GM12878 (cell line): ENCODE data around the gene CALN1. TPM values are rescaled to one million over a fixed set of nuclear protein-coding genes. Genes with fewer than 3 reads are reported as not detected.

ENCODE experiments used
- ATAC-seq: fragments of 200-7000 bp; cut with Tn5 transposase; 3 replicates; pipeline ENCODE4 v1.9.1; 2020; ENCODE audit warnings: mild to moderate bottlenecking, moderate library complexity
- BruUV-seq: library from RNA; stranded (reverse); fragments of 400-500 nt; replicated peaks from 2 replicates; lab custom pipeline; 2021; lab: Mats Ljungman, UMichigan
- CTCF ChIA-PET: fragments of 300-600 bp; sonication (Branson Sonifier 250); formaldehyde crosslinking; extraction: SDS; loops from one replicate; lab custom pipeline; 2021; ENCODE audit warnings: inconsistent platforms; lab: Yijun Ruan, JAX
- POLR2A ChIA-PET: fragments of 350-600 bp; formaldehyde crosslinking; extraction: SDS; loops from one replicate; lab custom pipeline; 2021; ENCODE audit warnings: inconsistent platforms; lab: Charles Lee
- RAD21 ChIA-PET: fragments of 300-600 bp; sonication (Branson Sonifier 250); formaldehyde crosslinking; loops from one replicate; lab custom pipeline; 2023; ENCODE audit warnings: antibody characterized with exemption; ENCODE audit not compliant: unreplicated experiment; lab: Charles Lee
- SMC1A ChIA-PET: fragments of 300-600 bp; sonication (Branson Sonifier 250); formaldehyde crosslinking; loops from one replicate; lab custom pipeline; 2023; ENCODE audit not compliant: unreplicated experiment, uncharacterized antibody; lab: Charles Lee
- DNase-seq: peaks from one replicate; pipeline ENCODE4 v3.0.0-alpha.2; 2011; ENCODE audit warnings: low read depth, low spot score
- FAIRE-seq: peaks from 3 replicates; lab custom pipeline; 2011; peaks lifted over from hg19 to GRCh38; lab: Jason Lieb, UNC
- H2AFZ ChIP-seq: 2 replicates; pipeline ENCODE4 v1.6.0; 2011; ENCODE audit warnings: low read depth, low read length, control low read depth; ENCODE audit not compliant: control insufficient read depth
- H3K27ac ChIP-seq: 2 replicates; pipeline ENCODE4 v1.5.1; 2011; ENCODE audit warnings: control low read depth; ENCODE audit not compliant: control insufficient read depth, insufficient read depth
- H3K27me3 ChIP-seq, 2 experiments: replicated peaks in 1 of 2; 2 replicates each; pipeline versions ENCODE4 v1.6.0 to v1.6.1; 2011; ENCODE audit warnings: low read length in 1 of 2; ENCODE audit not compliant: control insufficient read depth in 2 of 2, insufficient read depth in 2 of 2
- H3K36me3 ChIP-seq, 2 experiments: 2 replicates each; pipeline ENCODE4 v1.5.1; 2011; ENCODE audit warnings: low read length in 1 of 2; ENCODE audit not compliant: control insufficient read depth in 2 of 2, insufficient read depth in 2 of 2
- H3K4me1 ChIP-seq: 2 replicates; pipeline ENCODE4 v1.6.1; 2011; ENCODE audit warnings: mild to moderate bottlenecking, low read length, moderate library complexity, mixed read lengths; ENCODE audit not compliant: control insufficient read depth, insufficient read depth
- H3K4me2 ChIP-seq: 2 replicates; pipeline ENCODE4 v1.6.0; 2011; ENCODE audit warnings: control low read depth; ENCODE audit not compliant: control insufficient read depth, insufficient read depth
- H3K4me3 ChIP-seq: fragments of 200-600 bp; sonication (generic); 2 replicates; pipeline ENCODE4 v1.5.1; 2016
- H3K79me2 ChIP-seq: 2 replicates; pipeline ENCODE4 v1.6.0; 2011; ENCODE audit warnings: low read length; ENCODE audit not compliant: control insufficient read depth, insufficient read depth
- H3K9ac ChIP-seq: 2 replicates; pipeline ENCODE4 v1.8.0; 2011; ENCODE audit warnings: low read length, control low read depth, mixed read lengths; ENCODE audit not compliant: control insufficient read depth, insufficient read depth
- H3K9me3 ChIP-seq: replicated peaks from 3 replicates; pipeline ENCODE4 v1.5.1; 2011; ENCODE audit warnings: mild to moderate bottlenecking, low read length; ENCODE audit not compliant: control insufficient read depth, insufficient read depth
- H4K20me1 ChIP-seq: 2 replicates; pipeline ENCODE4 v1.6.0; 2011; ENCODE audit not compliant: control insufficient read depth, insufficient read depth
- CBX3 ChIP-seq: fragments of 200-600 bp; sonication (generic); IDR thresholded peaks from 2 replicates; pipeline ENCODE4 v1.6.1; 2016; ENCODE audit warnings: low read depth, borderline replicate concordance
- CREM ChIP-seq: IDR thresholded peaks from 2 replicates; pipeline ENCODE4 v1.6.1; 2014; ENCODE audit warnings: antibody characterized with exemption, low read depth
- IKZF1 ChIP-seq: fragments of 450-650 bp; conservative IDR thresholded peaks from 2 replicates; pipeline ENCODE4 v1.6.1; 2017; ENCODE audit warnings: antibody characterized with exemption, mild to moderate bottlenecking
- KAT2A ChIP-seq: conservative IDR thresholded peaks from 2 replicates; pipeline ENCODE4 v1.6.1; 2011; ENCODE audit warnings: low read depth, low read length; ENCODE audit not compliant: control insufficient read depth
- MTA3 ChIP-seq: IDR thresholded peaks from 2 replicates; pipeline ENCODE4 v1.6.1; 2012; ENCODE audit warnings: low read length, inconsistent platforms, borderline replicate concordance
- SIN3A ChIP-seq: IDR thresholded peaks from 2 replicates; pipeline ENCODE4 v1.6.1; 2012; ENCODE audit warnings: low read depth, low read length, improper control_type of control experiment
- SMC3 ChIP-seq: IDR thresholded peaks from 2 replicates; pipeline ENCODE4 v1.6.1; 2011; ENCODE audit warnings: low read length, improper control_type of control experiment, borderline replicate concordance
- SP1 ChIP-seq: IDR thresholded peaks from one replicate; pipeline ENCODE4 v1.6.1; 2011; ENCODE audit warnings: low read depth, low read length
- TBL1XR1 ChIP-seq: IDR thresholded peaks from 2 replicates; pipeline ENCODE4 v1.6.1; 2012; ENCODE audit warnings: low read depth, low read length, improper control_type of control experiment
- YBX1 ChIP-seq: fragments of 450-650 bp; IDR thresholded peaks from 2 replicates; pipeline ENCODE4 v1.6.1; 2016; ENCODE audit warnings: antibody characterized with exemption
- ZSCAN29 ChIP-seq: fragments of 450-650 bp; IDR thresholded peaks from 2 replicates; pipeline ENCODE4 v1.6.1; 2017; ENCODE audit warnings: mild to moderate bottlenecking, moderate library complexity
- WGBS: methylation state at CpG from one replicate; pipeline ENCODE4 v1.1.6; 2016; ENCODE audit warnings: low lambda C conversion rate; ENCODE audit not compliant: insufficient replicate concordance, insufficient coverage; ENCODE audit errors: missing lambda C conversion rate; 5-methylcytosine and 5-hydroxymethylcytosine counted together
- in situ Hi-C: fragments of 300-500 bp; cut with MboI; formaldehyde crosslinking; loops from 9 replicates; pipeline ENCODE4 v1.14.3; 2018; ENCODE audit warnings: mixed read lengths
- intact Hi-C: fragments of 100-400 bp; cut with micrococcal nuclease; formaldehyde crosslinking; loops from one replicate; pipeline ENCODE4 v1.14.2; 2022; ENCODE audit not compliant: unreplicated experiment
- polyA plus RNA-seq, 11 experiments: library from polyadenylated mRNA; depleted of rRNA in 4 of 11; unstranded in 6 of 11; stranded (reverse) in 5 of 11; fragments of >200 nt; fragmentation: Nextera tagmentation in 4 of 11; fragmentation: Illumina TruSeq in 1 of 11; extraction: Ambion mirVana in 4 of 11; extraction: Trizol in 1 of 11; gene quantifications; 1 replicate in 1 of 11; 2 replicates in 10 of 11; pipeline versions ENCODE4 v1.2.1 to v1.2.3, GENCODE V29; 2011 to 2016; ENCODE audit warnings: inconsistent platforms in 2 of 11, missing spikeins in 2 of 11, low read depth in 1 of 11
- total RNA-seq, 4 experiments: library from RNA; depleted of rRNA in 3 of 4; stranded (reverse); fragments of >200 nt in 3 of 4; fragmentation: Illumina TruSeq in 1 of 4; extraction: Trizol in 1 of 4; gene quantifications; 2 replicates each; pipeline versions ENCODE4 v1.2.1 to v1.2.3, GENCODE V29; 2013 to 2021
- TF ChIP-seq, protein P1 (sequence below): IDR thresholded peaks from 2 replicates; pipeline ENCODE4 v1.6.1; 2012; ENCODE audit warnings: low read depth, low read length, improper control_type of control experiment
- TF ChIP-seq, protein P2 (sequence below): fragments of 450-650 bp; IDR thresholded peaks from 2 replicates; pipeline ENCODE4 v1.6.1; 2017; ENCODE audit warnings: mild to moderate bottlenecking

Gene CALN1
- total and polyA plus RNA-seq, 10 of the 15 experiments (the other 5 are each of a cell fraction or from before 2014, with no cell fraction given), result 0.48 to 15.3 (median 1.6) TPM

- RAD21 ChIA-PET, result no interaction called here
- BruUV-seq, result no TSS peak
These were observed 631.9 kb downstream of the CALN1 start for GRCh38 chr7:71780282-71780681.

DNA sequence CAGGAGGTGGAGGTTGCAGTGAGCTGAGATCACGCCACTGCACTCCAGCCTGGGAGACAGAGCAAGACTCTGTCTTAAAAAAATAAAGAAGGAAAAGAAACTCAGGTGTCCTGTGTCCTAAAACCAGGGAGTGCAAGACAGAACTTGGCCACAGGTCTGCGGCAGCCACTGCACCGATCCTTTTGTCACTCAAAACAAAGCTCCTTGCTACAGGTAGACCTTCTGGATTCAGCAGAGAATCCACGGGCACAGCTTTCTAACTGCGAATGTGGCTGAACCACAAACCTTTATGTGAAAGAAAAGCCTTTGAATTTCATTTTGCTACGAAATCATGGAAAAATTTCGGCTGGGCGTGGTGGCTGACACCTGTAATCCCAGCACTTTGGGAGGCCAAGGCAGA is 634.9 kb downstream of the CALN1 start:
- H3K27me3 ChIP-seq, result no peaks in the 10 kb centered on the region
- H3K36me3 ChIP-seq, result no peaks in the 10 kb centered on the region
- no peak overlapping the region for H3K4me3 ChIP-seq
- no peaks in the 10 kb centered on the region; the same call in 2 of the 3 replicates for H3K9me3 ChIP-seq
- BruUV-seq, result no TSS peak
- ATAC-seq (no peak), DNase-seq (no peak), FAIRE-seq (no peak)
- ChIA-PET RAD21 (no interaction called here), POLR2A (no interaction called here), SMC1A (no interaction called here), CTCF (no interaction called here)
- H3K4me1 ChIP-seq, result no peaks in the 10 kb centered on the region
- in situ Hi-C loops, result no loop called here
- H2AFZ ChIP-seq, result no peak overlapping the region
- intact Hi-C loops, result no loop called here
- H3K27ac ChIP-seq, result no peak overlapping the region
- TF ChIP-seq YBX1, result no peak
- TF ChIP-seq, protein P1, sequence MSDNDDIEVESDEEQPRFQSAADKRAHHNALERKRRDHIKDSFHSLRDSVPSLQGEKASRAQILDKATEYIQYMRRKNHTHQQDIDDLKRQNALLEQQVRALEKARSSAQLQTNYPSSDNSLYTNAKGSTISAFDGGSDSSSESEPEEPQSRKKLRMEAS, result no peak
- TF ChIP-seq, protein P2, sequence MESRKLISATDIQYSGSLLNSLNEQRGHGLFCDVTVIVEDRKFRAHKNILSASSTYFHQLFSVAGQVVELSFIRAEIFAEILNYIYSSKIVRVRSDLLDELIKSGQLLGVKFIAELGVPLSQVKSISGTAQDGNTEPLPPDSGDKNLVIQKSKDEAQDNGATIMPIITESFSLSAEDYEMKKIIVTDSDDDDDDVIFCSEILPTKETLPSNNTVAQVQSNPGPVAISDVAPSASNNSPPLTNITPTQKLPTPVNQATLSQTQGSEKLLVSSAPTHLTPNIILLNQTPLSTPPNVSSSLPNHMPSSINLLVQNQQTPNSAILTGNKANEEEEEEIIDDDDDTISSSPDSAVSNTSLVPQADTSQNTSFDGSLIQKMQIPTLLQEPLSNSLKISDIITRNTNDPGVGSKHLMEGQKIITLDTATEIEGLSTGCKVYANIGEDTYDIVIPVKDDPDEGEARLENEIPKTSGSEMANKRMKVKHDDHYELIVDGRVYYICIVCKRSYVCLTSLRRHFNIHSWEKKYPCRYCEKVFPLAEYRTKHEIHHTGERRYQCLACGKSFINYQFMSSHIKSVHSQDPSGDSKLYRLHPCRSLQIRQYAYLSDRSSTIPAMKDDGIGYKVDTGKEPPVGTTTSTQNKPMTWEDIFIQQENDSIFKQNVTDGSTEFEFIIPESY, result no peak
- TF ChIP-seq TBL1XR1, result no peak
- TF ChIP-seq ZSCAN29, result no peak
- TF ChIP-seq IKZF1, result no peak
- 27% methylated on average over 8 of the region's 8 CpGs for WGBS
- no peaks in the 10 kb centered on the region for H3K79me2 ChIP-seq
- no peak overlapping the region for H3K9ac ChIP-seq
- H3K4me2 ChIP-seq, result no peak overlapping the region
- no peaks in the 10 kb centered on the region for H4K20me1 ChIP-seq

More at GRCh38 chr7:71780282-71780681, 631.9 kb downstream of the CALN1 start:
- intact Hi-C loops (no loop called here), in situ Hi-C loops (no loop called here)
- Histone ChIP-seq H3K36me3 (no peaks in the 10 kb centered on the region), H3K4me1 (no peaks in the 10 kb centered on the region), H2AFZ (no peak overlapping the region), H3K27me3 (no peaks in the 10 kb centered on the region), H3K4me2 (no peak overlapping the region), H4K20me1 (no peaks in the 10 kb centered on the region), H3K9ac (no peak overlapping the region), H3K9me3 (no peaks in the 10 kb centered on the region; the same call in 2 of the 3 replicates), H3K4me3 (no peak overlapping the region), H3K27ac (no peak overlapping the region), H3K79me2 (no peaks in the 10 kb centered on the region)
- TF ChIP-seq MTA3 (no peak), SP1 (no peak), KAT2A (no peak), CREM (no peak), SIN3A (no peak), SMC3 (no peak), CBX3 (no peak)
- TF ChIP-seq, protein P2, result no peak
- ChIA-PET CTCF (no interaction called here), SMC1A (interaction anchor here (0.6 kb wide), 1 partner anchor 481 kb away, joined by 4 read pairs; no protein-coding TSS in a partner anchor), POLR2A (no interaction called here)
- no peak for ATAC-seq
- WGBS, result 61% methylated on average over 7 of the region's 7 CpGs
- DNase-seq, result no peak
- no peak for FAIRE-seq
